Activated CD8-positive, alpha-beta T cell treated with anti-CD3 and anti-CD28 coated beads, Interleukin-2, amount 10 ng/mL, durations not matched to agents 7 days and 5 days (primary cell): Measurements from ENCODE around the gene PPP6R2. TPM values are rescaled to one million over a fixed set of nuclear protein-coding genes. Genes with fewer than 3 reads are reported as not detected.
A peak's percentile ranks its signal among the peaks of the same experiment; 100 is the strongest.

Experiments
- ATAC-seq: fragments of 150-1000 bp; cut with Tn5 transposase; one replicate; pipeline ENCODE4 v1.10.0; 2021; ENCODE audit warnings: moderate library complexity
- CTCF ChIA-PET: fragments of 350-600 bp; sonication (Branson Sonifier 250); formaldehyde crosslinking; loops from one replicate; lab custom pipeline; 2021; ENCODE audit warnings: antibody characterized with exemption; lab: Charles Lee
- POLR2A ChIA-PET: fragments of 350-600 bp; sonication (Branson Sonifier 250); formaldehyde crosslinking; loops from one replicate; lab custom pipeline; 2021; ENCODE audit warnings: antibody characterized with exemption; lab: Charles Lee
- DNase-seq: peaks from one replicate; pipeline ENCODE4 v3.0.0-alpha.2; 2020
- H3K27ac Mint-ChIP-seq: one replicate; pipeline ENCODE4 v1.8.0; 2021; ENCODE audit warnings: mild to moderate bottlenecking, mixed read lengths
- H3K27me3 Mint-ChIP-seq: one replicate; pipeline ENCODE4 v1.8.0; 2021; ENCODE audit warnings: low read depth, mixed read lengths
- H3K36me3 Mint-ChIP-seq: one replicate; pipeline ENCODE4 v1.8.0; 2021; ENCODE audit warnings: low read depth, mixed read lengths
- H3K4me1 Mint-ChIP-seq: one replicate; pipeline ENCODE4 v1.8.0; 2021; ENCODE audit warnings: low read depth, mixed read lengths
- H3K4me3 Mint-ChIP-seq: one replicate; pipeline ENCODE4 v1.8.0; 2021; ENCODE audit warnings: mild to moderate bottlenecking, mixed read lengths
- H3K9me3 Mint-ChIP-seq: one replicate; pipeline ENCODE4 v1.8.0; 2022; ENCODE audit warnings: mixed read lengths; ENCODE audit not compliant: insufficient read depth
- total RNA-seq, 2 experiments: library from RNA; stranded (reverse); gene quantifications; one replicate each; pipeline ENCODE4 v1.2.3, GENCODE V29; 2021

The PPP6R2 gene
- total RNA-seq, 2 experiments from 2014 or later = 62.1 to 64.9 TPM

DNA sequence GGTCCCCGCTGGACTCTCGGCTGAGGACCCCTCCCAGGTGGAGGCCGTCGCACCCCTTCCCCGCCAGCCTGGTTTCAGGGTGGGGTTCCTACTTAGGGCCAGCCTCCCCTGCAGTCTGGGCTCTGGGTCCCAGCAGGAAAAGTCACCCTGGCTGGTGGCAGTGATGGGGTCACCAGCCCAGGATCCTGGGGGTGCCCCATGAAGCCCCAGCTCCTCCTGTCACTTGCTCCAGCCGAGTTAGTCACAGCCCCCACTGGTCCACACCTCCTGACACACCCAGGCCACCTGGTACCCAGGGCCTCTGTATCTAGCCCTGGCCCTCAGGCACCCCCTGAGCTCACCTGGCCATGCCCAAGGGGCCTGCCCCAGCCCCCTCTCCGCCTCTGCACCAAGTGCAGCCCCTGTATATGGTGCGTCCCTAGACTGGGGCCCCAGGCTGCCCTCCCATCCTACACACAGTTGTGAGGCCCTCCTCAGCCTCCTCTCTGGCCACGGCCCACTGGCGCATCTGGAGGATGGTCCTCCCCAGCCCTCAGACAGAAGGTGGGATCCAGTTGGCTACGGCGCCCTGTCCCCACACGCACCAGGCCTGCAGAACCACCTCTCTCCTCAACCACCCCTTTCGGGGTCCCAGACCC, 42.4 kb upstream of the PPP6R2 start:
- ChIA-PET POLR2A (no interaction called here), CTCF (no interaction called here)
- H3K27ac Mint-ChIP-seq = no peak overlapping the region
- ATAC-seq (no peak), DNase-seq (no peak)
- no peak overlapping the region for H3K4me3 Mint-ChIP-seq
- H3K9me3 Mint-ChIP-seq = no peaks in the 10 kb centered on the region
- no peaks in the 10 kb centered on the region for H3K27me3 Mint-ChIP-seq
- no peaks in the 10 kb centered on the region for H3K36me3 Mint-ChIP-seq
- peaks cover 24% of the 10 kb centered on the region for H3K4me1 Mint-ChIP-seq

GRCh38 chr22:50301581-50301991, 41.5 kb upstream of the PPP6R2 start:
- no peak for DNase-seq
- H3K4me3 Mint-ChIP-seq = no peak overlapping the region
- POLR2A ChIA-PET = interaction anchor here (1.1 to 3.8 kb wide), 2 partner anchors 8 to 13 kb away, joined by 4 to 23 read pairs; no protein-coding TSS in a partner anchor
- no peak overlapping the region for H3K27ac Mint-ChIP-seq
- H3K36me3 Mint-ChIP-seq = no peaks in the 10 kb centered on the region
- peaks cover 31% of the 10 kb centered on the region for H3K4me1 Mint-ChIP-seq
- peaks cover 2% of the 10 kb centered on the region for H3K27me3 Mint-ChIP-seq
- CTCF ChIA-PET = no interaction called here
- no peaks in the 10 kb centered on the region for H3K9me3 Mint-ChIP-seq
- ATAC-seq = no peak

DNA sequence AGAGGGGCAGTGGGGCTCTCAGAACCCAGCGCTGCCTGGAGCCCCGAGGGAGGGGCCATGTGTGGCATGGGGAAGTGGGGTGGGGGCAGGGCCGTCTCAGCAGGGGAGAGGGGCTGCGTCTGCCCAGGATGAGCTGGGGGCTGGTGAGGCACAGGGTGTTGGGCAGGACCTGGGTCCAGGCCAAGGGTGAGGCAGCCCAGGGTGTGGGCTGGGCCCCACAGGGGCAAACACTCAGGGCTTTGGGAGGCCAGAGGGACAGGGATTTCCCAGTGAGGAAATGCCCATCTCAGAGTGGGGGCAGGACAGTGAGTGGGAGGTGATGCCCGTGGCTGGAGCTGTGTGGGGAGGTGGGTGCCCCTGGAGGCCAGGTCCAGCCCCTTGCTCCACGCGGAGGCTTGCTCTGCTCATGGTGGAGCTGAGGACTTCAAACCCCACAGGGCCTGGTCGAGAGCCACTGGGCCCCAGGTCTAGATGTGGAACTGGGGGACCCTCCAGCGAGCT, 41.0 kb upstream of the PPP6R2 start:
- DNase-seq (no peak), ATAC-seq (no peak)
- H3K4me3 Mint-ChIP-seq = no peak overlapping the region
- no peaks in the 10 kb centered on the region for H3K36me3 Mint-ChIP-seq
- H3K9me3 Mint-ChIP-seq = no peaks in the 10 kb centered on the region
- H3K27me3 Mint-ChIP-seq = peaks cover 2% of the 10 kb centered on the region
- ChIA-PET POLR2A (interaction anchor here (1.1 to 3.8 kb wide), 2 partner anchors 8 to 13 kb away, joined by 4 to 23 read pairs; no protein-coding TSS in a partner anchor), CTCF (no interaction called here)
- H3K4me1 Mint-ChIP-seq = peaks cover 31% of the 10 kb centered on the region
- H3K27ac Mint-ChIP-seq = no peak overlapping the region

GRCh38 chr22:50302564-50302963, 40.6 kb upstream of the PPP6R2 start:
- no peaks in the 10 kb centered on the region for H3K9me3 Mint-ChIP-seq
- H3K27ac Mint-ChIP-seq = peak overlapping the region; percentile 30
- POLR2A ChIA-PET = interaction anchor here (1.1 to 3.8 kb wide), 2 partner anchors 9 to 12 kb away, joined by 4 to 23 read pairs; no protein-coding TSS in a partner anchor
- H3K36me3 Mint-ChIP-seq = no peaks in the 10 kb centered on the region
- CTCF ChIA-PET = no interaction called here
- H3K4me3 Mint-ChIP-seq = no peak overlapping the region
- peaks cover 2% of the 10 kb centered on the region for H3K27me3 Mint-ChIP-seq
- DNase-seq = no peak
- peaks cover 31% of the 10 kb centered on the region for H3K4me1 Mint-ChIP-seq
- no peak for ATAC-seq

DNA sequence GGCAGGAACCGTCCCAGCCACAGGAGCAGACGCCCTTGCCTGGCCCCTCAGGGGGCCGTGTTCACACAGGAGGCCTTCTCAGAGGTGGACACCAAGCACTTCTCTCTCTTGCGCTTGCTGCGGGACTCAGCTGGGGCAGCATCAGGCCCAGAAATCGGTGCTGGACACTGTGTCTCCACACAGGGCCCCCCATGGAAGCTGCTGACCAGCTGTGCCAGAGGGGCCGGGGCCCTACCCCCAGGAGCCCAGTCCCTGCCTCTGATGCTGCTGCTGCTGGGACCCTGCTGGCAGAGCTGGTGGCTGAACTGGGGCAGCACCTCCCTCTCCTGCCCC, 39.6 kb upstream of the PPP6R2 start:
- no peak overlapping the region for H3K4me3 Mint-ChIP-seq
- ChIA-PET CTCF (interaction anchor here (1.0 to 1.6 kb wide), 3 partner anchors 11 to 30 kb away, joined by 3 to 4 read pairs (median 4); no protein-coding TSS in a partner anchor), POLR2A (interaction anchor here (1.0 to 3.8 kb wide), 2 partner anchors 10 to 11 kb away, joined by 3 to 23 read pairs; no protein-coding TSS in a partner anchor)
- no peak overlapping the region for H3K27ac Mint-ChIP-seq
- H3K4me1 Mint-ChIP-seq = peaks cover 33% of the 10 kb centered on the region
- ATAC-seq = no peak
- no peaks in the 10 kb centered on the region for H3K36me3 Mint-ChIP-seq
- H3K9me3 Mint-ChIP-seq = no peaks in the 10 kb centered on the region
- peaks cover 2% of the 10 kb centered on the region for H3K27me3 Mint-ChIP-seq
- no peak for DNase-seq

DNA sequence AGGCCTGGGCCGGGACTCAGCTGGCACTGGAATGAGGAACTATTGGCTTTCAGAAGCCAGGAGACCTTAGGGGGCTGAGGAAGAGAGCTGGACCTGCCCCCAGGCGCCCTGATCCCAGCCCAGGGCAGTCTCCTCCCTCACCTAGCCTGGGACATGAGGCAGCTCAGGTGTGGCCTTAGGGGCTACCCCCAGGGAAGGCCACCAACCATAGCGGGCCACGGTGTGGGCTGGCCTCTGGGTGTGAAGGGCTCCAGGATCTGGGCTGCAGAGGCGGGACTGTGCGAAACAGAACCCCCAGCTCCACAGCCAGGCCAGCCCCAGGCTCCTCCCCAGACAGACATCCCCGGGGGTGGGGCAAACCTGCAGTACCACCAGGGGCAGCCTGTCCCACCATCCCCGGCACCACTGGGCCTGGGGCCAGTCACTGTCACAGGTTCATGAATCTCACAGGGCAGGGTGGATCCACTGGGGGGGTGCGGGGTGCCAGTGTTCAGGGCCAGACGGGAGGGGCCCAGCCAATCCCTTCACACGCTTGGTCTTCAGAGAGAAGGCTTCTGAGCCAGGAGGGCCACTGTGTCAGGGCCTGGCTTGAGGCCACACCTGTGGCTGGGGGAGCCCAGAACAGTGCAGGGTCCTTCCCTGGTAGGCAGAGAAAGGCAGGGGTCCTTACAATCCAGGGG, 39.1 kb upstream of the PPP6R2 start:
- CTCF ChIA-PET = interaction anchor here (1.0 to 1.6 kb wide), 3 partner anchors 11 to 31 kb away, joined by 3 to 4 read pairs (median 4); no protein-coding TSS in a partner anchor
- Mint-ChIP-seq H3K36me3 (no peaks in the 10 kb centered on the region), H3K27ac (peak overlapping the region; percentile 34), H3K4me3 (peak overlapping the region; percentile 18), H3K9me3 (no peaks in the 10 kb centered on the region), H3K27me3 (peaks cover 2% of the 10 kb centered on the region), H3K4me1 (peaks cover 38% of the 10 kb centered on the region)
- ATAC-seq = peak; percentile 14
- DNase-seq = peak; percentile 37
- POLR2A ChIA-PET = interaction anchor here (0.7 to 3.8 kb wide), 3 partner anchors 10 to 47 kb away, joined by 3 to 23 read pairs (median 6); no protein-coding TSS in a partner anchor

- no peak for ATAC-seq
- peaks cover 40% of the 10 kb centered on the region for H3K4me1 Mint-ChIP-seq
- peak overlapping the region; percentile 34 for H3K27ac Mint-ChIP-seq
- H3K9me3 Mint-ChIP-seq = no peaks in the 10 kb centered on the region
- peaks cover 2% of the 10 kb centered on the region for H3K27me3 Mint-ChIP-seq
- ChIA-PET CTCF (interaction anchor here (0.6 to 1.8 kb wide), 3 partner anchors 11 to 29 kb away, joined by 3 to 8 read pairs (median 4); no protein-coding TSS in a partner anchor), POLR2A (interaction anchor here (0.7 to 3.8 kb wide), 3 partner anchors 8 to 48 kb away, joined by 3 to 23 read pairs (median 6); no protein-coding TSS in a partner anchor)
- H3K4me3 Mint-ChIP-seq = peak overlapping the region; percentile 18
- no peaks in the 10 kb centered on the region for H3K36me3 Mint-ChIP-seq
- DNase-seq = no peak
Observed at GRCh38 chr22:50304528-50305392, 38.4 kb upstream of the PPP6R2 start.

- ChIA-PET POLR2A (interaction anchor here (1.6 to 3.8 kb wide), 2 partner anchors 9 to 12 kb away, joined by 3 to 23 read pairs; no protein-coding TSS in a partner anchor), CTCF (interaction anchor here (1.8 to 2.0 kb wide), 2 partner anchors 11 to 36 kb away, joined by 8 read pairs; no protein-coding TSS in a partner anchor)
- Mint-ChIP-seq H3K9me3 (no peaks in the 10 kb centered on the region), H3K27me3 (peaks cover 2% of the 10 kb centered on the region), H3K36me3 (no peaks in the 10 kb centered on the region), H3K27ac (no peak overlapping the region), H3K4me3 (peak overlapping the region; percentile 73), H3K4me1 (peaks cover 40% of the 10 kb centered on the region)
- DNase-seq = no peak
- ATAC-seq = no peak
Observed at GRCh38 chr22:50305393-50305922, 37.7 kb upstream of the PPP6R2 start.

GRCh38 chr22:50305923-50306566, 37.1 kb upstream of the PPP6R2 start:
- Mint-ChIP-seq H3K4me1 (peaks cover 40% of the 10 kb centered on the region), H3K36me3 (no peaks in the 10 kb centered on the region), H3K27ac (peak overlapping the region; percentile 46), H3K9me3 (no peaks in the 10 kb centered on the region), H3K4me3 (peak overlapping the region; percentile 73), H3K27me3 (peaks cover 2% of the 10 kb centered on the region)
- CTCF ChIA-PET = interaction anchor here (1.8 to 2.0 kb wide), 2 partner anchors 12 to 36 kb away, joined by 8 read pairs; no protein-coding TSS in a partner anchor
- ATAC-seq = no peak
- POLR2A ChIA-PET = interaction anchor here (1.0 to 1.7 kb wide), 5 partner anchors 10 to 138 kb away, joined by 3 to 9 read pairs (median 4); no protein-coding TSS in a partner anchor
- no peak for DNase-seq
